ENCODE results near the gene PTPN22.
A peak's percentile ranks its signal among the peaks of the same experiment; 100 is the strongest.

The PTPN22 gene

GRCh38 chr1:113846391-113847035 lies 25.0 kb downstream of the PTPN22 start:
- in situ Hi-C loops (cut with HindIII; ENCODE audit: low sequenced_read_pairs), result no loop called here
- DNase-seq (ENCODE audit: low read depth), result no peak
- TF ChIP-seq, protein P1, sequence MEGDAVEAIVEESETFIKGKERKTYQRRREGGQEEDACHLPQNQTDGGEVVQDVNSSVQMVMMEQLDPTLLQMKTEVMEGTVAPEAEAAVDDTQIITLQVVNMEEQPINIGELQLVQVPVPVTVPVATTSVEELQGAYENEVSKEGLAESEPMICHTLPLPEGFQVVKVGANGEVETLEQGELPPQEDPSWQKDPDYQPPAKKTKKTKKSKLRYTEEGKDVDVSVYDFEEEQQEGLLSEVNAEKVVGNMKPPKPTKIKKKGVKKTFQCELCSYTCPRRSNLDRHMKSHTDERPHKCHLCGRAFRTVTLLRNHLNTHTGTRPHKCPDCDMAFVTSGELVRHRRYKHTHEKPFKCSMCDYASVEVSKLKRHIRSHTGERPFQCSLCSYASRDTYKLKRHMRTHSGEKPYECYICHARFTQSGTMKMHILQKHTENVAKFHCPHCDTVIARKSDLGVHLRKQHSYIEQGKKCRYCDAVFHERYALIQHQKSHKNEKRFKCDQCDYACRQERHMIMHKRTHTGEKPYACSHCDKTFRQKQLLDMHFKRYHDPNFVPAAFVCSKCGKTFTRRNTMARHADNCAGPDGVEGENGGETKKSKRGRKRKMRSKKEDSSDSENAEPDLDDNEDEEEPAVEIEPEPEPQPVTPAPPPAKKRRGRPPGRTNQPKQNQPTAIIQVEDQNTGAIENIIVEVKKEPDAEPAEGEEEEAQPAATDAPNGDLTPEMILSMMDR (IDR thresholded peaks at IDR 0.05; ENCODE audit: low read depth, low read length, missing control alignments), result no peak
- no peak overlapping the region for H3K4me3 ChIP-seq (ENCODE audit: low read depth, low read length)

DNA sequence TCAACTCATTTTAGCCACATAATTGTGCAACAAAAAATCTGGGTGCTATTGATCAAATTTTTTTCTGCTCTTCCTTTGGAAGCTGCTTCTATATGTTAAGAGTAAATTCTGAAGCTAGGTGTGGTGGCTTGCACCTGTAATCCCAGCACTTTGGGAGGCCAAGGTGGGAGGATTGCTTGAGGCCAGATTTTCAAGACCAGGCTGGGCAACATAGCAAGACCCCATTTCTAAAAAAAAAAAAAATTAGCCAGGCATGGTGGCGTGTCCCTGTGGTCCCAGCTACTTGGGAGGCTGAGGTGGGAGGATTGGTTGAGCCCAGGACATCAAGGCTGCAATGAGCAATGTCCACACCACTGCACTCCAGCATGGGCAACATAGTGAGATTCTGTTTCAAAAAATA lies 35.0 kb downstream of the PTPN22 start:
- in situ Hi-C loops (cut with HindIII; ENCODE audit: low sequenced_read_pairs), result no loop called here
- TF ChIP-seq, protein P1 (IDR thresholded peaks at IDR 0.05; ENCODE audit: low read depth, low read length, missing control alignments), result no peak
- no peak overlapping the region for H3K4me3 ChIP-seq (ENCODE audit: low read depth, low read length)
- DNase-seq (ENCODE audit: low read depth), result no peak

- H3K4me3 ChIP-seq (ENCODE audit: low read depth, low read length), result no peak overlapping the region
- DNase-seq (ENCODE audit: low read depth), result peak; percentile 49
- TF ChIP-seq, protein P1 (IDR thresholded peaks at IDR 0.05; ENCODE audit: low read depth, low read length, missing control alignments), result no peak
- in situ Hi-C loops (cut with HindIII; ENCODE audit: low sequenced_read_pairs), result no loop called here
Measured at GRCh38 chr1:113835686-113836290, 35.7 kb downstream of the PTPN22 start.

- no peak for DNase-seq (ENCODE audit: low read depth)
- TF ChIP-seq, protein P1 (IDR thresholded peaks at IDR 0.05; ENCODE audit: low read depth, low read length, missing control alignments), result no peak
- H3K4me3 ChIP-seq (ENCODE audit: low read depth, low read length), result no peak overlapping the region
- in situ Hi-C loops (cut with HindIII; ENCODE audit: low sequenced_read_pairs), result no loop called here
Measured at GRCh38 chr1:113834716-113835115, 36.8 kb downstream of the PTPN22 start.

- TF ChIP-seq, protein P1 (IDR thresholded peaks at IDR 0.05; ENCODE audit: low read depth, low read length, missing control alignments), result no peak
- in situ Hi-C loops (cut with HindIII; ENCODE audit: low sequenced_read_pairs), result no loop called here
- no peak for DNase-seq (ENCODE audit: low read depth)
- no peak overlapping the region for H3K4me3 ChIP-seq (ENCODE audit: low read depth, low read length)
Measured at GRCh38 chr1:113830039-113830438, 41.5 kb downstream of the PTPN22 start.

DNA sequence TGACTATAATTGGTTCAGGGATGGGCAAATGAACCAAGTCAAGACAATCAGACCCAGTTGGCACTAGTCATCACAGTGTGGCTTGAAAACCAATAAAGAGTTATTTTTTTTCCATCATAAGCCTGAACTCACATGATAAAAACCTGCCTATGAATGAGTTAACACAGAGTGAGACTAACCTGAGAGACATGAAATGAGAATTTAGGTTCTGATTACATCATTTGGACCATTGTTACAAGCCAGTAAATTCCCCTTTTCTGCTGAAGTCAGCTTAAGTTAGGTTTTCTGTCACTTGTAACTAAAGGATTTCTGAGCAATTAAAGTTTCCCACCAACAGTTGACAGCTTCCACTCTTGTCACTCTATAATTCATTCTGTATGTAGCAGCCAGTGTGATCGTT lies 49.6 kb downstream of the PTPN22 start:
- H3K4me3 ChIP-seq (ENCODE audit: low read depth, low read length), result no peak overlapping the region
- in situ Hi-C loops (cut with HindIII; ENCODE audit: low sequenced_read_pairs), result no loop called here
- TF ChIP-seq, protein P1 (IDR thresholded peaks at IDR 0.05; ENCODE audit: low read depth, low read length, missing control alignments), result no peak

More for the DNA sequence above, 49.6 kb downstream of the PTPN22 start:
- no peak for DNase-seq (ENCODE audit: low read depth)
